ENCODE data around the gene KEAP1. TPM values are rescaled to one million over a fixed set of nuclear protein-coding genes. Genes with fewer than 3 reads are reported as not detected.

KEAP1 gene
- total and polyA plus RNA-seq, 10 of the 15 experiments (the other 5 are each of a cell fraction or from before 2014, with no cell fraction given), result 1.4 to 87.7 (median 48.6) TPM

DNA sequence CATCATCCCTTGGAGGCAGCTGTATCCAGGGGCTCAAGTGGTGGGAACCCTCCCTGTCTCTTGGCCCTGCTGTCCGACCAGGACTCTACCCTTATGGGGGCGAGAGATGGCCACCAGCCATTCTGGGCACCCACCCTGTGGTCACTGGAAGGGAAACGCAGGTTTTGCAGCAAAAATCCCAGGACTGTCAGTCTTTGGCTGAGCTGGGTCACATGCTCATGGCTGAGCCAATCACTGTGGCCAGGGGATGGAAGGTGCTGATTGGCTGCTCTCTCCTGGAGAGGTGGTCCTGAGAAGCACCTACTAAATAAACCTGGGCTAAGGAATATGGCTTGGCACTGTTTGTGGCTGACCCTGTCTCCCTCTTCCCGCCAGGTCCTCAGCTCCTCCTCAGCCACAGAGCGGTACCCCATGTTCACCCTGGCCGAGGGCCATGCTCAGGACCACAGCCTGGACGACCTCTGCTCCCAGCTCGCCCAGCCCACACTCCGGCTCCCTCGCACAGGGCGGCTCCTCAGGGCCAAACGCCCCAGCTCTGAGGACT, 49.4 kb upstream of the KEAP1 start (continued):
- TF ChIP-seq POLR2AphosphoS5 (IDR thresholded peaks at IDR 0.05; ENCODE audit: low read length), result peak; percentile 31; the same call in 1 of the 2 replicates
- TF ChIP-seq JUNB (IDR thresholded peaks at IDR 0.05), result no peak
- TF ChIP-seq, protein P1, sequence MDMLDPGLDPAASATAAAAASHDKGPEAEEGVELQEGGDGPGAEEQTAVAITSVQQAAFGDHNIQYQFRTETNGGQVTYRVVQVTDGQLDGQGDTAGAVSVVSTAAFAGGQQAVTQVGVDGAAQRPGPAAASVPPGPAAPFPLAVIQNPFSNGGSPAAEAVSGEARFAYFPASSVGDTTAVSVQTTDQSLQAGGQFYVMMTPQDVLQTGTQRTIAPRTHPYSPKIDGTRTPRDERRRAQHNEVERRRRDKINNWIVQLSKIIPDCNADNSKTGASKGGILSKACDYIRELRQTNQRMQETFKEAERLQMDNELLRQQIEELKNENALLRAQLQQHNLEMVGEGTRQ (IDR thresholded peaks at IDR 0.05; ENCODE audit: borderline replicate concordance, low read depth, low read length), result peak; percentile 9; the same call in 1 of the 2 replicates
- TF ChIP-seq NFIC (IDR thresholded peaks at IDR 0.05; ENCODE audit: low read depth, low read length), result no peak
- no peak for TF ChIP-seq CHD1 (IDR thresholded peaks at IDR 0.05; ENCODE audit: low read depth, low read length)

DNA sequence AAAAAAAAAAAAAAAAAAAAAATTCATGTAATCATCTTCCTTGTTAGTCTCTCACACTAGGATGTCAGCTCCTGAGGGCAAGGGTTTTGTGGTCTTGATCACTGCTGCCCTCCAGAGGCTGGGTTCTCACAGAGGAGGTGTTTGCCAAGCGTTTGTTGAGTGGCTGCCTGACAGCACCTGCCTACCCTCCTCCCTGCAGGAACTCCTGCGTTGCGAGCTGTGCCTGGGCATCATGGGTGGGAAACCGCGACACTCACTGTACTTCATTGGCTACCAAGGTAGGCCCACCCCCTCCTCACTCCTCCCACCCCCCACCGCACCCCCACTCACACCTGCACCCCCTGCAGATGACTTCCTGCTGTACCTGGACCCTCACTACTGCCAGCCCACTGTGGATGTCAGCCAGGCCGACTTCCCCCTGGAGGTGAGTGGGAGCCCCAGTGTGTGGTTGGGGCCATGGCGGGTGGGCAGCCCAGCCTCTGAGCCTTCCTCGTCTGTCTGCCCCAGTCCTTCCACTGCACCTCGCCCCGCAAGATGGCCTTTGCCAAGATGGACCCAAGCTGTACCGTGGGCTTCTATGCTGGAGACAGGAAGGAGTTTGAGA, 48.6 kb upstream of the KEAP1 start:
- BruUV-seq (replicated peaks), result no TSS peak
- H3K36me3 ChIP-seq (ENCODE audit: control insufficient read depth in 2 of 2, insufficient read depth in 2 of 2, low read length in 1 of 2), result peaks cover 25 to 26% of the 10 kb centered on the region in 2 experiments
- WGBS (ENCODE audit: insufficient coverage, insufficient replicate concordance, low lambda C conversion rate, missing lambda C conversion rate), result 99% methylated on average over 11 of the region's 12 CpGs
- intact Hi-C loops (cut with micrococcal nuclease; ENCODE audit: unreplicated experiment) (no loop called here), in situ Hi-C loops (cut with MboI) (no loop called here)
- H3K4me3 ChIP-seq, result no peak overlapping the region
- no peak overlapping the region for H2AFZ ChIP-seq (ENCODE audit: control insufficient read depth, low read depth, low read length)
- H3K4me1 ChIP-seq (ENCODE audit: control insufficient read depth, insufficient read depth, low read length), result peaks cover 46% of the 10 kb centered on the region
- ATAC-seq, result no peak
- H3K79me2 ChIP-seq (ENCODE audit: control insufficient read depth, insufficient read depth, low read length), result no peaks in the 10 kb centered on the region; the same call in 1 of the 2 replicates
- TF ChIP-seq, protein P2, sequence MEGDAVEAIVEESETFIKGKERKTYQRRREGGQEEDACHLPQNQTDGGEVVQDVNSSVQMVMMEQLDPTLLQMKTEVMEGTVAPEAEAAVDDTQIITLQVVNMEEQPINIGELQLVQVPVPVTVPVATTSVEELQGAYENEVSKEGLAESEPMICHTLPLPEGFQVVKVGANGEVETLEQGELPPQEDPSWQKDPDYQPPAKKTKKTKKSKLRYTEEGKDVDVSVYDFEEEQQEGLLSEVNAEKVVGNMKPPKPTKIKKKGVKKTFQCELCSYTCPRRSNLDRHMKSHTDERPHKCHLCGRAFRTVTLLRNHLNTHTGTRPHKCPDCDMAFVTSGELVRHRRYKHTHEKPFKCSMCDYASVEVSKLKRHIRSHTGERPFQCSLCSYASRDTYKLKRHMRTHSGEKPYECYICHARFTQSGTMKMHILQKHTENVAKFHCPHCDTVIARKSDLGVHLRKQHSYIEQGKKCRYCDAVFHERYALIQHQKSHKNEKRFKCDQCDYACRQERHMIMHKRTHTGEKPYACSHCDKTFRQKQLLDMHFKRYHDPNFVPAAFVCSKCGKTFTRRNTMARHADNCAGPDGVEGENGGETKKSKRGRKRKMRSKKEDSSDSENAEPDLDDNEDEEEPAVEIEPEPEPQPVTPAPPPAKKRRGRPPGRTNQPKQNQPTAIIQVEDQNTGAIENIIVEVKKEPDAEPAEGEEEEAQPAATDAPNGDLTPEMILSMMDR (IDR thresholded peaks at IDR 0.05 in 2 of 3, conservative IDR thresholded peaks at IDR 0.05 in 1 of 3; ENCODE audit: control insufficient read depth in 2 of 3, extremely low read depth in 1 of 3, insufficient read depth in 1 of 3, low read depth in 3 of 3, low read length in 3 of 3), result 0 out of 6 replicates have a peak, but pooled peaks of 2 of the 3 experiments have one; percentile 5 to 8
- TF ChIP-seq IKZF1 (conservative IDR thresholded peaks at IDR 0.05), result no peak
- no peak for TF ChIP-seq JUND (IDR thresholded peaks at IDR 0.05; ENCODE audit: low read depth, low read length)
- TF ChIP-seq SP1 (IDR thresholded peaks at IDR 0.05; ENCODE audit: low read depth, low read length), result no peak
- no peak for TF ChIP-seq ZNF207 (IDR thresholded peaks at IDR 0.05; ENCODE audit: borderline replicate concordance)
- TF ChIP-seq POLR2A (IDR thresholded peaks at IDR 0.05; ENCODE audit: low read depth, low read length), result peak; percentile 57
- TF ChIP-seq, protein P3, sequence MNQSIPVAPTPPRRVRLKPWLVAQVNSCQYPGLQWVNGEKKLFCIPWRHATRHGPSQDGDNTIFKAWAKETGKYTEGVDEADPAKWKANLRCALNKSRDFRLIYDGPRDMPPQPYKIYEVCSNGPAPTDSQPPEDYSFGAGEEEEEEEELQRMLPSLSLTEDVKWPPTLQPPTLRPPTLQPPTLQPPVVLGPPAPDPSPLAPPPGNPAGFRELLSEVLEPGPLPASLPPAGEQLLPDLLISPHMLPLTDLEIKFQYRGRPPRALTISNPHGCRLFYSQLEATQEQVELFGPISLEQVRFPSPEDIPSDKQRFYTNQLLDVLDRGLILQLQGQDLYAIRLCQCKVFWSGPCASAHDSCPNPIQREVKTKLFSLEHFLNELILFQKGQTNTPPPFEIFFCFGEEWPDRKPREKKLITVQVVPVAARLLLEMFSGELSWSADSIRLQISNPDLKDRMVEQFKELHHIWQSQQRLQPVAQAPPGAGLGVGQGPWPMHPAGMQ (IDR thresholded peaks at IDR 0.05; ENCODE audit: borderline replicate concordance), result no peak
- TF ChIP-seq KAT2A (conservative IDR thresholded peaks at IDR 0.05; ENCODE audit: control insufficient read depth, low read depth, low read length), result no peak
- TF ChIP-seq RUNX3 (IDR thresholded peaks at IDR 0.05; ENCODE audit: low read length), result 0 out of 2 replicates have a peak, but pooled peaks have one; percentile 5
- TF ChIP-seq CBX5 (IDR thresholded peaks at IDR 0.05; ENCODE audit: low read depth), result no peak
- TF ChIP-seq PML (IDR thresholded peaks at IDR 0.05; ENCODE audit: low read length), result no peak
- no peak for TF ChIP-seq CREB1 (IDR thresholded peaks at IDR 0.05; ENCODE audit: low read depth)
- H3K27me3 ChIP-seq (replicated peaks in 1 of 2; ENCODE audit: control insufficient read depth in 2 of 2, insufficient read depth in 2 of 2, low read length in 1 of 2), result no peaks in the 10 kb centered on the region
- H4K20me1 ChIP-seq (ENCODE audit: control insufficient read depth, insufficient read depth), result no peaks in the 10 kb centered on the region
- H3K4me2 ChIP-seq (ENCODE audit: control insufficient read depth, insufficient read depth), result no peak overlapping the region
- H3K27ac ChIP-seq (ENCODE audit: control insufficient read depth, insufficient read depth), result no peak overlapping the region
- H3K9me3 ChIP-seq (replicated peaks; ENCODE audit: control insufficient read depth, insufficient read depth, low read length), result no peaks in the 10 kb centered on the region; the same call in 2 of the 3 replicates
- CTCF ChIA-PET, result interaction anchor here (0.6 to 1.8 kb wide), 6 partner anchors 10 to 269 kb away, joined by 3 to 4 read pairs (median 4); no protein-coding TSS in a partner anchor
- SMC1A ChIA-PET (ENCODE audit: uncharacterized antibody, unreplicated experiment), result interaction anchor here (0.6 kb wide), 1 partner anchor 107 kb away, joined by 5 read pairs; no protein-coding TSS in a partner anchor
- RAD21 ChIA-PET (ENCODE audit: unreplicated experiment), result interaction anchor here (1.6 to 2.0 kb wide), 2 partner anchors 9 to 10 kb away, joined by 4 to 5 read pairs; no protein-coding TSS in a partner anchor
- H3K9ac ChIP-seq (ENCODE audit: control insufficient read depth, insufficient read depth, low read length), result no peak overlapping the region
- DNase-seq (ENCODE audit: low read depth, low spot score), result no peak
- FAIRE-seq, result no peak
- POLR2A ChIA-PET, result interaction anchor here (0.6 to 1.6 kb wide), 3 partner anchors 9 to 869 kb away, joined by 3 to 5 read pairs (median 4); no protein-coding TSS in a partner anchor

Measured in GM12878 (cell line).